Measurements from ENCODE around the gene HOXD4.

DNA sequence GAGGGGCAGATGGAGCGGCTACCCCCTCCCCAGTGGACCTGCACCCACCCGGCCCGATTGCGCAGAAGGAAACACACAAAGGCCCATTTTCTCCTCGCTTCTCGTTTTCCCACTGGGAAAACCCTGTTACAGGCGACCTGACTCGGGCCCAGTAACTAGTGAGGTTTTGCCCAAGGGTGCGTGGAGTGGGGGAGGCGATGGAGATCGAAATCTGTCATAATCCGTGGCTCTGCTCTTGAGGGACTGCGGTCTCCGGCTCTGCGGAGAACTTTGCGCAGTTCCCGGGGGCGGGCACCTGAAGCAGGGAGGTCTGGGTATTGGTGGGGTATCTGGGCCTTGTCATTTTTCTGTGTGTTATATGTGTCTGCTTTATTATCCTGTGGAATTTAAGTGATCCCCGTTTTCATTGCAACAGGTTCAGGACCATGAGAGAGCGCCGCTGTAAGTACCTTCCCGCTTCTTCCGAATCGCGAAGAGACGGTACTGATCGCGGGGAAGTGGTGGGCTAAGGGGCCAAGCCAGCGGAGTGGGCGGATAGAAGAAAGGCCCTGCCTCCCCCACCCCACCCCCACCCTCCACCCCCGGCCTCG, 4.0 kb upstream of the HOXD4 start:
- no peak for TF ChIP-seq POLR2AphosphoS5 (IDR thresholded peaks at IDR 0.05; ENCODE audit: low read depth, low read length)
- TF ChIP-seq, protein P1, sequence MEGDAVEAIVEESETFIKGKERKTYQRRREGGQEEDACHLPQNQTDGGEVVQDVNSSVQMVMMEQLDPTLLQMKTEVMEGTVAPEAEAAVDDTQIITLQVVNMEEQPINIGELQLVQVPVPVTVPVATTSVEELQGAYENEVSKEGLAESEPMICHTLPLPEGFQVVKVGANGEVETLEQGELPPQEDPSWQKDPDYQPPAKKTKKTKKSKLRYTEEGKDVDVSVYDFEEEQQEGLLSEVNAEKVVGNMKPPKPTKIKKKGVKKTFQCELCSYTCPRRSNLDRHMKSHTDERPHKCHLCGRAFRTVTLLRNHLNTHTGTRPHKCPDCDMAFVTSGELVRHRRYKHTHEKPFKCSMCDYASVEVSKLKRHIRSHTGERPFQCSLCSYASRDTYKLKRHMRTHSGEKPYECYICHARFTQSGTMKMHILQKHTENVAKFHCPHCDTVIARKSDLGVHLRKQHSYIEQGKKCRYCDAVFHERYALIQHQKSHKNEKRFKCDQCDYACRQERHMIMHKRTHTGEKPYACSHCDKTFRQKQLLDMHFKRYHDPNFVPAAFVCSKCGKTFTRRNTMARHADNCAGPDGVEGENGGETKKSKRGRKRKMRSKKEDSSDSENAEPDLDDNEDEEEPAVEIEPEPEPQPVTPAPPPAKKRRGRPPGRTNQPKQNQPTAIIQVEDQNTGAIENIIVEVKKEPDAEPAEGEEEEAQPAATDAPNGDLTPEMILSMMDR (IDR thresholded peaks at IDR 0.05): no peak
- TF ChIP-seq, protein P2, sequence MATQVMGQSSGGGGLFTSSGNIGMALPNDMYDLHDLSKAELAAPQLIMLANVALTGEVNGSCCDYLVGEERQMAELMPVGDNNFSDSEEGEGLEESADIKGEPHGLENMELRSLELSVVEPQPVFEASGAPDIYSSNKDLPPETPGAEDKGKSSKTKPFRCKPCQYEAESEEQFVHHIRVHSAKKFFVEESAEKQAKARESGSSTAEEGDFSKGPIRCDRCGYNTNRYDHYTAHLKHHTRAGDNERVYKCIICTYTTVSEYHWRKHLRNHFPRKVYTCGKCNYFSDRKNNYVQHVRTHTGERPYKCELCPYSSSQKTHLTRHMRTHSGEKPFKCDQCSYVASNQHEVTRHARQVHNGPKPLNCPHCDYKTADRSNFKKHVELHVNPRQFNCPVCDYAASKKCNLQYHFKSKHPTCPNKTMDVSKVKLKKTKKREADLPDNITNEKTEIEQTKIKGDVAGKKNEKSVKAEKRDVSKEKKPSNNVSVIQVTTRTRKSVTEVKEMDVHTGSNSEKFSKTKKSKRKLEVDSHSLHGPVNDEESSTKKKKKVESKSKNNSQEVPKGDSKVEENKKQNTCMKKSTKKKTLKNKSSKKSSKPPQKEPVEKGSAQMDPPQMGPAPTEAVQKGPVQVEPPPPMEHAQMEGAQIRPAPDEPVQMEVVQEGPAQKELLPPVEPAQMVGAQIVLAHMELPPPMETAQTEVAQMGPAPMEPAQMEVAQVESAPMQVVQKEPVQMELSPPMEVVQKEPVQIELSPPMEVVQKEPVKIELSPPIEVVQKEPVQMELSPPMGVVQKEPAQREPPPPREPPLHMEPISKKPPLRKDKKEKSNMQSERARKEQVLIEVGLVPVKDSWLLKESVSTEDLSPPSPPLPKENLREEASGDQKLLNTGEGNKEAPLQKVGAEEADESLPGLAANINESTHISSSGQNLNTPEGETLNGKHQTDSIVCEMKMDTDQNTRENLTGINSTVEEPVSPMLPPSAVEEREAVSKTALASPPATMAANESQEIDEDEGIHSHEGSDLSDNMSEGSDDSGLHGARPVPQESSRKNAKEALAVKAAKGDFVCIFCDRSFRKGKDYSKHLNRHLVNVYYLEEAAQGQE (IDR thresholded peaks at IDR 0.05; ENCODE audit: insufficient read depth in 1 of 2, low read depth in 2 of 2, low read length in 1 of 2): no peak
- TF ChIP-seq TCF7L2 (IDR thresholded peaks at IDR 0.05; ENCODE audit: low read depth, low read length): no peak
